K562 (cell line): ENCODE results near the gene LGALS7. TPM values are rescaled to one million over a fixed set of nuclear protein-coding genes. Genes with fewer than 3 reads are reported as not detected.

ENCODE experiments used
- CHD1 ChIP-seq: fragments of 200-600 bp; sonication (generic); IDR thresholded peaks from one replicate; pipeline ENCODE4 v1.6.1; 2012; ENCODE audit warnings: mild to moderate bottlenecking, moderate library complexity, low read length, inconsistent platforms
- DDX20 ChIP-seq: fragments of 450-650 bp; IDR thresholded peaks from 2 replicates; pipeline ENCODE4 v1.6.1; 2016; ENCODE audit warnings: missing genetic modification characterization, low read depth, mild to moderate bottlenecking, missing compliant biosample characterization, moderate library complexity
- DPF2 ChIP-seq: fragments of 450-650 bp; IDR thresholded peaks from 2 replicates; pipeline ENCODE4 v1.6.1; 2016
- EGR1 ChIP-seq: fragments of 450-650 bp; conservative IDR thresholded peaks from 2 replicates; pipeline ENCODE4 v1.6.1; 2017; ENCODE audit warnings: mild to moderate bottlenecking
- FOXK1 ChIP-seq: sonication (generic); formaldehyde crosslinking; IDR thresholded peaks from 2 replicates; pipeline ENCODE4 v1.8.0; 2022; ENCODE audit warnings: missing genetic modification reagents, mild to moderate bottlenecking, borderline replicate concordance
- GTF2A2 ChIP-seq: IDR thresholded peaks from 2 replicates; pipeline ENCODE4 v1.6.1; 2016; ENCODE audit warnings: mild to moderate bottlenecking, missing genetic modification characterization, missing compliant biosample characterization
- PHF20 ChIP-seq: fragments of 450-650 bp; IDR thresholded peaks from 2 replicates; pipeline ENCODE4 v1.6.1; 2018; ENCODE audit not compliant: partially characterized antibody
- TAL1 ChIP-seq: fragments of 450-650 bp; IDR thresholded peaks from 2 replicates; pipeline ENCODE4 v1.6.1; 2016; ENCODE audit warnings: mild to moderate bottlenecking
- ZNF347 ChIP-seq: fragments of 450-650 bp; formaldehyde crosslinking; IDR thresholded peaks from 2 replicates; pipeline ENCODE4 v1.4.0; 2020; ENCODE audit warnings: low read depth, mild to moderate bottlenecking, moderate library complexity
- ZNF408 ChIP-seq: fragments of 250-450 bp; sonication (Bioruptor Pico); IDR thresholded peaks from 2 replicates; pipeline ENCODE4 v1.4.0; 2020; ENCODE audit warnings: low read depth, mild to moderate bottlenecking, moderate library complexity
- ZNF79 ChIP-seq: fragments of 250-450 bp; sonication (Bioruptor Pico); IDR thresholded peaks from 2 replicates; pipeline ENCODE4 v1.4.0; 2020; ENCODE audit warnings: low read depth, mild to moderate bottlenecking, moderate library complexity
- polyA plus RNA-seq, 8 experiments: library from polyadenylated mRNA; depleted of rRNA in 4 of 8; stranded (reverse) in 5 of 8; unstranded in 3 of 8; fragments of >200 nt; fragmentation: Nextera tagmentation in 2 of 8; fragmentation: Illumina TruSeq in 1 of 8; extraction: Ambion mirVana in 2 of 8; extraction: Trizol in 1 of 8; gene quantifications; 2 replicates each; pipeline versions ENCODE4 v1.2.1 to v1.2.3, GENCODE V29; 2011 to 2014; ENCODE audit warnings: inconsistent platforms in 1 of 8, missing spikeins in 1 of 8
- total RNA-seq, 7 experiments: library from RNA; depleted of rRNA in 6 of 7; stranded (reverse); fragments of >200 nt in 6 of 7; fragmentation: Illumina TruSeq in 2 of 7; extraction: Trizol in 2 of 7; gene quantifications; 2 replicates each; pipeline versions ENCODE4 v1.2.1 to v1.2.3, GENCODE V29; 2011 to 2021; ENCODE audit warnings: low replicate concordance in 1 of 7
- TF ChIP-seq, protein P1 (sequence below), 3 experiments: fragments of 200-800 bp in 1 of 3; fragments of 250-450 bp in 1 of 3; fragments of 450-650 bp in 1 of 3; sonication (Bioruptor Pico) in 1 of 3; sonication (Bioruptor generic) in 1 of 3; formaldehyde crosslinking in 1 of 3; IDR thresholded peaks; 2 replicates each; pipeline versions ENCODE4 v1.6.1 to v1.8.0; 2016 to 2022; ENCODE audit warnings: mild to moderate bottlenecking in 2 of 3, missing genetic modification characterization in 2 of 3, missing compliant biosample characterization in 1 of 3, moderate library complexity in 1 of 3
- TF ChIP-seq, protein P2 (sequence below): fragments of 450-650 bp; IDR thresholded peaks from 2 replicates; pipeline ENCODE4 v1.6.1; 2014; ENCODE audit warnings: low read depth, mild to moderate bottlenecking, moderate library complexity, borderline replicate concordance
- TF ChIP-seq, protein P3 (sequence below), 2 experiments: fragments of 450-650 bp; formaldehyde crosslinking in 1 of 2; IDR thresholded peaks; 2 replicates each; pipeline versions ENCODE4 v1.4.0 to v1.6.1; 2014 to 2020; ENCODE audit warnings: mild to moderate bottlenecking in 2 of 2, borderline replicate concordance in 1 of 2, low read depth in 1 of 2

Gene LGALS7
- total and polyA plus RNA-seq, 9 of the 15 experiments (the other 6 are each of a cell fraction or from before 2014, with no cell fraction given): not detected

DNA sequence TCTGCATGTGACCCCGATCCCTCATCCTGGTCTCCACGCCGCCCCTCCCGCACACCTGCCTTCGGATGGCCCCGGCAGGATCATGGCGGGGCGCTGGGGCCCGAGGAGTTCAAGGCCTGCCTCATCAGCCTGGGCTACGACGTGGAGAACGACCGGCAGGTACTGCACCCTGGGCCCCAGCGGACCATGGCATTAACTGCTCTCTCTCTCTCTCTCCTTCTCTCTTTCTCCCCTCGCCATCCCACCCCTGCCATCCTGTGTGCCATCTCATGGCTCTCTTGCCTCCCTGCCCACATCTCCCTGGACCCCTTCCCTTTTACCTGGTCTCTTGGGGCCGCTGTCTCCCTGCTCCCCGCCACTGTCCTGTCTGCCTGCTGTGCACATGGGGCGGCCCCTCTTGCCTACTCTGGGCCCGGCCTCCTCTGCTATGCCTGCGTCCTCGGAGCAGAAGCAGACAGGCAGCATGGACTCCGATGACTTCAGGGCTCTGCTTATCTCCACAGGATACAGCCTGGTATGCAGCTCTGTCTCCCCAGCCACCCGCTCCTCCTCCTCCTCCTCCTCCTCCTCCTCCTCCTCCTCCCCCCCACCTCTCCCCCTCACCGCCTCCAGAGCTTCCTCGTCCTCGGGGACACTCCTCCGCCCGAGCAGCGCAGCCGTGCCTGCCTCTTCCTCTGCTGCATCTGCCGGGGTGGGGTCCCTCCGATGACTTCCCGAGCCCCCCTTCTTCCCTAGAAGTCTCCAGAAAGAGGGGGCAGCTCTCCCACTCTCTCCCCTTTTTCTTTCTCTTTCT lies 45.3 kb downstream of the LGALS7 start (continued):
- TF ChIP-seq, protein P1, sequence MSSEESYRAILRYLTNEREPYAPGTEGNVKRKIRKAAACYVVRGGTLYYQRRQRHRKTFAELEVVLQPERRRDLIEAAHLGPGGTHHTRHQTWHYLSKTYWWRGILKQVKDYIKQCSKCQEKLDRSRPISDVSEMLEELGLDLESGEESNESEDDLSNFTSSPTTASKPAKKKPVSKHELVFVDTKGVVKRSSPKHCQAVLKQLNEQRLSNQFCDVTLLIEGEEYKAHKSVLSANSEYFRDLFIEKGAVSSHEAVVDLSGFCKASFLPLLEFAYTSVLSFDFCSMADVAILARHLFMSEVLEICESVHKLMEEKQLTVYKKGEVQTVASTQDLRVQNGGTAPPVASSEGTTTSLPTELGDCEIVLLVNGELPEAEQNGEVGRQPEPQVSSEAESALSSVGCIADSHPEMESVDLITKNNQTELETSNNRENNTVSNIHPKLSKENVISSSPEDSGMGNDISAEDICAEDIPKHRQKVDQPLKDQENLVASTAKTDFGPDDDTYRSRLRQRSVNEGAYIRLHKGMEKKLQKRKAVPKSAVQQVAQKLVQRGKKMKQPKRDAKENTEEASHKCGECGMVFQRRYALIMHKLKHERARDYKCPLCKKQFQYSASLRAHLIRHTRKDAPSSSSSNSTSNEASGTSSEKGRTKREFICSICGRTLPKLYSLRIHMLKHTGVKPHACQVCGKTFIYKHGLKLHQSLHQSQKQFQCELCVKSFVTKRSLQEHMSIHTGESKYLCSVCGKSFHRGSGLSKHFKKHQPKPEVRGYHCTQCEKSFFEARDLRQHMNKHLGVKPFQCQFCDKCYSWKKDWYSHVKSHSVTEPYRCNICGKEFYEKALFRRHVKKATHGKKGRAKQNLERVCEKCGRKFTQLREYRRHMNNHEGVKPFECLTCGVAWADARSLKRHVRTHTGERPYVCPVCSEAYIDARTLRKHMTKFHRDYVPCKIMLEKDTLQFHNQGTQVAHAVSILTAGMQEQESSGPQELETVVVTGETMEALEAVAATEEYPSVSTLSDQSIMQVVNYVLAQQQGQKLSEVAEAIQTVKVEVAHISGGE (CRISPR knock-in tag; IDR thresholded peaks at IDR 0.05): no peak
- TF ChIP-seq ZNF347 (CRISPR knock-in tag): no peak
- TF ChIP-seq, protein P2, sequence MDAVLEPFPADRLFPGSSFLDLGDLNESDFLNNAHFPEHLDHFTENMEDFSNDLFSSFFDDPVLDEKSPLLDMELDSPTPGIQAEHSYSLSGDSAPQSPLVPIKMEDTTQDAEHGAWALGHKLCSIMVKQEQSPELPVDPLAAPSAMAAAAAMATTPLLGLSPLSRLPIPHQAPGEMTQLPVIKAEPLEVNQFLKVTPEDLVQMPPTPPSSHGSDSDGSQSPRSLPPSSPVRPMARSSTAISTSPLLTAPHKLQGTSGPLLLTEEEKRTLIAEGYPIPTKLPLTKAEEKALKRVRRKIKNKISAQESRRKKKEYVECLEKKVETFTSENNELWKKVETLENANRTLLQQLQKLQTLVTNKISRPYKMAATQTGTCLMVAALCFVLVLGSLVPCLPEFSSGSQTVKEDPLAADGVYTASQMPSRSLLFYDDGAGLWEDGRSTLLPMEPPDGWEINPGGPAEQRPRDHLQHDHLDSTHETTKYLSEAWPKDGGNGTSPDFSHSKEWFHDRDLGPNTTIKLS: no peak
- peak; percentile 57 for TF ChIP-seq PHF20
- TF ChIP-seq ZNF408: no peak
- TF ChIP-seq, protein P3, sequence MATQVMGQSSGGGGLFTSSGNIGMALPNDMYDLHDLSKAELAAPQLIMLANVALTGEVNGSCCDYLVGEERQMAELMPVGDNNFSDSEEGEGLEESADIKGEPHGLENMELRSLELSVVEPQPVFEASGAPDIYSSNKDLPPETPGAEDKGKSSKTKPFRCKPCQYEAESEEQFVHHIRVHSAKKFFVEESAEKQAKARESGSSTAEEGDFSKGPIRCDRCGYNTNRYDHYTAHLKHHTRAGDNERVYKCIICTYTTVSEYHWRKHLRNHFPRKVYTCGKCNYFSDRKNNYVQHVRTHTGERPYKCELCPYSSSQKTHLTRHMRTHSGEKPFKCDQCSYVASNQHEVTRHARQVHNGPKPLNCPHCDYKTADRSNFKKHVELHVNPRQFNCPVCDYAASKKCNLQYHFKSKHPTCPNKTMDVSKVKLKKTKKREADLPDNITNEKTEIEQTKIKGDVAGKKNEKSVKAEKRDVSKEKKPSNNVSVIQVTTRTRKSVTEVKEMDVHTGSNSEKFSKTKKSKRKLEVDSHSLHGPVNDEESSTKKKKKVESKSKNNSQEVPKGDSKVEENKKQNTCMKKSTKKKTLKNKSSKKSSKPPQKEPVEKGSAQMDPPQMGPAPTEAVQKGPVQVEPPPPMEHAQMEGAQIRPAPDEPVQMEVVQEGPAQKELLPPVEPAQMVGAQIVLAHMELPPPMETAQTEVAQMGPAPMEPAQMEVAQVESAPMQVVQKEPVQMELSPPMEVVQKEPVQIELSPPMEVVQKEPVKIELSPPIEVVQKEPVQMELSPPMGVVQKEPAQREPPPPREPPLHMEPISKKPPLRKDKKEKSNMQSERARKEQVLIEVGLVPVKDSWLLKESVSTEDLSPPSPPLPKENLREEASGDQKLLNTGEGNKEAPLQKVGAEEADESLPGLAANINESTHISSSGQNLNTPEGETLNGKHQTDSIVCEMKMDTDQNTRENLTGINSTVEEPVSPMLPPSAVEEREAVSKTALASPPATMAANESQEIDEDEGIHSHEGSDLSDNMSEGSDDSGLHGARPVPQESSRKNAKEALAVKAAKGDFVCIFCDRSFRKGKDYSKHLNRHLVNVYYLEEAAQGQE (IDR thresholded peaks at IDR 0.05; ENCODE audit: borderline replicate concordance): no peak
- TF ChIP-seq, protein P3 (CRISPR knock-in tag; IDR thresholded peaks at IDR 0.05; ENCODE audit: low read depth): no peak
- TF ChIP-seq GTF2A2: no peak
- peak; percentile 59; the same call in 1 of the 2 replicates for TF ChIP-seq DPF2
- TF ChIP-seq FOXK1 (CRISPR knock-in tag): no peak
- peak; percentile 80 for TF ChIP-seq EGR1
- TF ChIP-seq ZNF79: no peak
- TF ChIP-seq DDX20 (tag): no peak
- TF ChIP-seq TAL1: no peak
- no peak for TF ChIP-seq CHD1
